ENCODE data around the gene PSMB5. TPM values are rescaled to one million over a fixed set of nuclear protein-coding genes. Genes with fewer than 3 reads are reported as not detected.

The PSMB5 gene
- total and polyA plus RNA-seq, 2 of the 13 experiments (the other 11 are each of a cell fraction or from before 2014, with no cell fraction given), result 705 to 871 TPM

- TF ChIP-seq HNF1A (IDR thresholded peaks at IDR 0.05; ENCODE audit: low read depth) (no peak), HNF1A (CRISPR knock-in tag; IDR thresholded peaks at IDR 0.05; ENCODE audit: borderline replicate concordance) (no peak), ZMAT5 (CRISPR knock-in tag; IDR thresholded peaks at IDR 0.05; ENCODE audit: borderline replicate concordance, low read depth) (no peak), ZBTB49 (CRISPR knock-in tag; IDR thresholded peaks at IDR 0.05; ENCODE audit: borderline replicate concordance) (no peak), NR3C1 (CRISPR knock-in tag; IDR thresholded peaks at IDR 0.05) (no peak), ZNF337 (CRISPR knock-in tag; IDR thresholded peaks at IDR 0.05; ENCODE audit: borderline replicate concordance, low read depth) (peak; percentile 44; the same call in 1 of the 2 replicates), RARA (CRISPR knock-in tag; IDR thresholded peaks at IDR 0.05) (no peak), ZSCAN21 (CRISPR knock-in tag; IDR thresholded peaks at IDR 0.05; ENCODE audit: borderline replicate concordance) (no peak), HOXA9 (CRISPR knock-in tag; IDR thresholded peaks at IDR 0.05; ENCODE audit: borderline replicate concordance) (no peak), MTF1 (CRISPR knock-in tag; IDR thresholded peaks at IDR 0.05) (no peak), REPIN1 (CRISPR knock-in tag; IDR thresholded peaks at IDR 0.05; ENCODE audit: borderline replicate concordance, low read depth) (no peak), KLF16 (CRISPR knock-in tag; IDR thresholded peaks at IDR 0.05) (peak in 1 of 2 experiments; percentile 18; a peak in 2 of 4 replicates), TBP (CRISPR knock-in tag; IDR thresholded peaks at IDR 0.05) (no peak), SIX1 (CRISPR knock-in tag; IDR thresholded peaks at IDR 0.05; ENCODE audit: borderline replicate concordance) (no peak; the same call in 1 of the 2 replicates), SP140L (CRISPR knock-in tag; IDR thresholded peaks at IDR 0.05; ENCODE audit: borderline replicate concordance) (no peak), SOX13 (IDR thresholded peaks at IDR 0.05) (no peak), SOX13 (CRISPR knock-in tag; conservative IDR thresholded peaks at IDR 0.05 in 1 of 2, IDR thresholded peaks at IDR 0.05 in 1 of 2) (no peak), NFIC (IDR thresholded peaks at IDR 0.05; ENCODE audit: low read length) (peak; percentile 45; the same call in 1 of the 2 replicates), ELF4 (CRISPR knock-in tag; IDR thresholded peaks at IDR 0.05; ENCODE audit: borderline replicate concordance) (0 out of 2 replicates have a peak, but pooled peaks have one; percentile 55), ZNF75D (CRISPR knock-in tag; IDR thresholded peaks at IDR 0.05; ENCODE audit: borderline replicate concordance) (no peak), MTA3 (CRISPR knock-in tag; IDR thresholded peaks at IDR 0.05) (no peak), KAT7 (CRISPR knock-in tag; IDR thresholded peaks at IDR 0.05; ENCODE audit: borderline replicate concordance) (no peak), MXD1 (CRISPR knock-in tag; IDR thresholded peaks at IDR 0.05) (no peak), ZNF572 (CRISPR knock-in tag; IDR thresholded peaks at IDR 0.05) (no peak), FOXA3 (CRISPR knock-in tag; IDR thresholded peaks at IDR 0.05) (0 out of 2 replicates have a peak, but pooled peaks have one; percentile 3)
These were observed 25.2 kb downstream of the PSMB5 start (continued) for GRCh38 chr14:23009483-23009938.
